NCI-H2227 (cell line): ENCODE results near the gene LRRC61.
A peak's percentile ranks its signal among the peaks of the same experiment; 100 is the strongest.
"Not testable (repeated sequence)": the region's sequence is repeated elsewhere in the genome, so short reads cannot be mapped to it uniquely, and the experiment has no call there.

Experiments
- DNase-seq: peaks from one replicate; lab custom pipeline; 2025; ENCODE audit not compliant: unreplicated experiment; lab: John Stamatoyannopoulos, UW

The LRRC61 gene

GRCh38 chr7:150381096-150381495, 57.9 kb downstream of the LRRC61 start:
- no peak for DNase-seq

- DNase-seq, result no peak
Observed at GRCh38 chr7:150381785-150382122, 58.6 kb downstream of the LRRC61 start.

GRCh38 chr7:150382123-150382843, 59.1 kb downstream of the LRRC61 start:
- no peak for DNase-seq

- DNase-seq, result no peak
Observed at GRCh38 chr7:150382844-150383225, 59.7 kb downstream of the LRRC61 start.

GRCh38 chr7:150383710-150384397, 60.7 kb downstream of the LRRC61 start:
- peak; percentile 82 for DNase-seq

GRCh38 chr7:150384406-150385301, 61.5 kb downstream of the LRRC61 start:
- no peak for DNase-seq

- DNase-seq, result peak; percentile 42
Observed at GRCh38 chr7:150385302-150385723, 62.2 kb downstream of the LRRC61 start.

GRCh38 chr7:150385884-150386283, 62.7 kb downstream of the LRRC61 start:
- not testable (repeated sequence) for DNase-seq
